NCI-H2107 treated with DMSO at 0.1 percent for 48 hours (cell line): Measurements from ENCODE around the gene COL1A2.

Source experiments
- DNase-seq: peaks from one replicate; lab custom pipeline; 2025; ENCODE audit not compliant: unreplicated experiment; lab: John Stamatoyannopoulos, UW

Gene COL1A2

GRCh38 chr7:94409200-94409948, 14.7 kb downstream of the COL1A2 start:
- DNase-seq, result no peak

- no peak for DNase-seq
Measured at GRCh38 chr7:94410413-94411187, 15.9 kb downstream of the COL1A2 start.

- no peak for DNase-seq
Measured at GRCh38 chr7:94411188-94411466, 16.4 kb downstream of the COL1A2 start.

- DNase-seq, result no peak
Measured at GRCh38 chr7:94412762-94413322, 18.1 kb downstream of the COL1A2 start.

GRCh38 chr7:94414481-94414880, 19.8 kb downstream of the COL1A2 start:
- DNase-seq, result no peak

GRCh38 chr7:94414980-94415379, 20.3 kb downstream of the COL1A2 start:
- no peak for DNase-seq

GRCh38 chr7:94417306-94417705, 22.6 kb downstream of the COL1A2 start:
- no peak for DNase-seq

GRCh38 chr7:94417901-94418300, 23.2 kb downstream of the COL1A2 start:
- DNase-seq, result no peak

- DNase-seq, result no peak
Measured at GRCh38 chr7:94418851-94419250, 24.2 kb downstream of the COL1A2 start.

- DNase-seq, result no peak
Measured at GRCh38 chr7:94420328-94420727, 25.6 kb downstream of the COL1A2 start.

- DNase-seq, result no peak
Measured at GRCh38 chr7:94421681-94422080, 27.0 kb downstream of the COL1A2 start.

GRCh38 chr7:94422136-94422535, 27.4 kb downstream of the COL1A2 start:
- no peak for DNase-seq

- no peak for DNase-seq
Measured at GRCh38 chr7:94422827-94423460, 28.2 kb downstream of the COL1A2 start.

- peak; percentile 41 for DNase-seq
Measured at GRCh38 chr7:94423863-94424735, 29.4 kb downstream of the COL1A2 start.

GRCh38 chr7:94425546-94425945, 30.9 kb downstream of the COL1A2 start:
- no peak for DNase-seq

- no peak for DNase-seq
Measured at GRCh38 chr7:94426980-94427875, 32.5 kb downstream of the COL1A2 start.

- no peak for DNase-seq
Measured at GRCh38 chr7:94429153-94429552, 34.5 kb downstream of the COL1A2 start.

- DNase-seq, result no peak
Measured at GRCh38 chr7:94431176-94431575, 36.5 kb downstream of the COL1A2 start.

- no peak for DNase-seq
Measured at GRCh38 chr7:94431619-94432280, 37.1 kb downstream of the COL1A2 start.
